ENCODE measurements around the gene KIF2A. TPM values are rescaled to one million over a fixed set of nuclear protein-coding genes. Genes with fewer than 3 reads are reported as not detected.

Gene KIF2A
- total RNA-seq, 1 experiment from 2014 or later, result 42.9 TPM

- RAD21 ChIA-PET (ENCODE audit: low non-redundant PET in 1 of 2, low total read pairs in 2 of 2, uncharacterized antibody in 2 of 2, unreplicated experiment in 2 of 2), result no interaction called here
- H3K27ac ChIP-seq (ENCODE audit: low read depth, low read length), result no peak overlapping the region
- no peaks in the 10 kb centered on the region for H3K9me3 ChIP-seq (ENCODE audit: control insufficient read depth in 1 of 2, insufficient read depth in 1 of 2, low read depth in 1 of 2, low read length in 2 of 2)
- no peak overlapping the region for H2AFZ ChIP-seq (ENCODE audit: low read depth, low read length, poor library complexity, severe bottlenecking)
- no peak for DNase-seq (ENCODE audit: low read depth, low spot score)
- TF ChIP-seq CBX3 (IDR thresholded peaks at IDR 0.05; ENCODE audit: low read depth) (no peak), TCF7L2 (IDR thresholded peaks at IDR 0.05; ENCODE audit: borderline replicate concordance, extremely low read depth, insufficient read depth, insufficient read length) (no peak), RAD21 (IDR thresholded peaks at IDR 0.05; ENCODE audit: low read depth) (no peak), CEBPB (IDR thresholded peaks at IDR 0.05; ENCODE audit: low read depth) (no peak), YY1 (IDR thresholded peaks at IDR 0.05; ENCODE audit: extremely low read depth, insufficient replicate concordance, low read depth, low read length) (no peak), ATF3 (IDR thresholded peaks at IDR 0.05) (no peak), ZFX (IDR thresholded peaks at IDR 0.05) (no peak), SIN3A (IDR thresholded peaks at IDR 0.05; ENCODE audit: low read depth) (no peak)
- intact Hi-C loops (cut with micrococcal nuclease), result no loop called here
- H3K9ac ChIP-seq (ENCODE audit: low read length), result no peak overlapping the region
- H4K20me1 ChIP-seq (ENCODE audit: insufficient read depth), result no peaks in the 10 kb centered on the region; the same call in 1 of the 2 replicates
- BruUV-seq (replicated peaks), result no TSS peak
- no peak overlapping the region for H3K4me2 ChIP-seq (ENCODE audit: low read length)
- no peak for ATAC-seq
- H3K4me1 ChIP-seq (ENCODE audit: control insufficient read depth in 1 of 2, insufficient read depth in 2 of 2, low read length in 2 of 2), result no peaks in the 10 kb centered on the region
- no peak overlapping the region for H3K4me3 ChIP-seq (replicated peaks in 1 of 2; ENCODE audit: low read depth in 1 of 2, low read length in 2 of 2)
- H3K79me2 ChIP-seq (ENCODE audit: insufficient read depth, low read length), result peaks cover 95% of the 10 kb centered on the region
- CTCF ChIA-PET, result no interaction called here
- no peaks in the 10 kb centered on the region for H3K9me2 ChIP-seq (ENCODE audit: insufficient read depth)
- no peaks in the 10 kb centered on the region for H3K27me3 ChIP-seq (ENCODE audit: insufficient read depth, low read length)
- no peaks in the 10 kb centered on the region for H3K36me3 ChIP-seq (ENCODE audit: control insufficient read depth in 1 of 2, insufficient read depth in 2 of 2, low read length in 2 of 2)
- POLR2A ChIA-PET, result no interaction called here
Observed at GRCh38 chr5:62317810-62318209, 11.8 kb downstream of the KIF2A start.

GRCh38 chr5:62322484-62322883, 16.5 kb downstream of the KIF2A start:
- ChIA-PET POLR2A (no interaction called here), CTCF (no interaction called here), RAD21 (ENCODE audit: low non-redundant PET in 1 of 2, low total read pairs in 2 of 2, uncharacterized antibody in 2 of 2, unreplicated experiment in 2 of 2) (no interaction called here)
- Histone ChIP-seq H3K36me3 (ENCODE audit: control insufficient read depth in 1 of 2, insufficient read depth in 2 of 2, low read length in 2 of 2) (no peaks in the 10 kb centered on the region), H3K27me3 (ENCODE audit: insufficient read depth, low read length) (no peaks in the 10 kb centered on the region), H3K27ac (ENCODE audit: low read depth, low read length) (no peak overlapping the region), H3K79me2 (ENCODE audit: insufficient read depth, low read length) (peaks cover 74% of the 10 kb centered on the region), H3K4me1 (ENCODE audit: control insufficient read depth in 1 of 2, insufficient read depth in 2 of 2, low read length in 2 of 2) (no peaks in the 10 kb centered on the region), H3K9ac (ENCODE audit: low read length) (no peak overlapping the region), H3K9me2 (ENCODE audit: insufficient read depth) (no peaks in the 10 kb centered on the region), H4K20me1 (ENCODE audit: insufficient read depth) (no peaks in the 10 kb centered on the region; the same call in 1 of the 2 replicates), H3K4me3 (replicated peaks in 1 of 2; ENCODE audit: low read depth in 1 of 2, low read length in 2 of 2) (no peak overlapping the region), H3K9me3 (ENCODE audit: control insufficient read depth in 1 of 2, insufficient read depth in 1 of 2, low read depth in 1 of 2, low read length in 2 of 2) (no peaks in the 10 kb centered on the region), H2AFZ (ENCODE audit: low read depth, low read length, poor library complexity, severe bottlenecking) (no peak overlapping the region), H3K4me2 (ENCODE audit: low read length) (no peak overlapping the region)
- intact Hi-C loops (cut with micrococcal nuclease), result no loop called here
- TF ChIP-seq ZBTB33 (IDR thresholded peaks at IDR 0.05; ENCODE audit: extremely low read depth, insufficient replicate concordance, low read length) (no peak), RAD21 (IDR thresholded peaks at IDR 0.05; ENCODE audit: low read depth) (no peak), ZFX (IDR thresholded peaks at IDR 0.05) (no peak), POLR2A (IDR thresholded peaks at IDR 0.05; ENCODE audit: borderline replicate concordance, extremely low read depth, insufficient read depth, insufficient read length) (no peak), CBX3 (IDR thresholded peaks at IDR 0.05; ENCODE audit: low read depth) (no peak), MAX (IDR thresholded peaks at IDR 0.05) (no peak), SIN3A (IDR thresholded peaks at IDR 0.05; ENCODE audit: low read depth) (no peak), TCF7L2 (IDR thresholded peaks at IDR 0.05; ENCODE audit: borderline replicate concordance, extremely low read depth, insufficient read depth, insufficient read length) (no peak), SRF (IDR thresholded peaks at IDR 0.05; ENCODE audit: low read depth) (no peak), EZH2phosphoT487 (IDR thresholded peaks at IDR 0.05; ENCODE audit: borderline replicate concordance) (no peak), YY1 (IDR thresholded peaks at IDR 0.05; ENCODE audit: extremely low read depth, insufficient replicate concordance, low read depth, low read length) (no peak), EZH2 (IDR thresholded peaks at IDR 0.05) (no peak), EGR1 (IDR thresholded peaks at IDR 0.05; ENCODE audit: low read depth) (no peak)
- DNase-seq (ENCODE audit: low read depth, low spot score), result no peak
- no peak for ATAC-seq
- BruUV-seq (replicated peaks), result no TSS peak

All from HCT116 (cell line).